K562 (cell line): ENCODE data around the gene SLC25A21. TPM values are rescaled to one million over a fixed set of nuclear protein-coding genes. Genes with fewer than 3 reads are reported as not detected.

ENCODE experiments used
- BRCA1 ChIP-seq, 2 experiments: fragments of 450-650 bp in 1 of 2; sonication (generic) in 1 of 2; formaldehyde crosslinking in 1 of 2; IDR thresholded peaks; 2 replicates each; pipeline versions ENCODE4 v1.5.0 to v1.6.1; 2017 to 2020; ENCODE audit warnings: mild to moderate bottlenecking in 1 of 2, missing genetic modification reagents in 1 of 2
- CBFA2T2 ChIP-seq: fragments of 450-650 bp; conservative IDR thresholded peaks from 2 replicates; pipeline ENCODE4 v1.6.1; 2017; ENCODE audit warnings: mild to moderate bottlenecking
- E2F6 ChIP-seq, 2 experiments: IDR thresholded peaks; 2 replicates each; pipeline ENCODE4 v1.6.1; 2011; ENCODE audit warnings: borderline replicate concordance in 1 of 2, control low read depth in 1 of 2, low read depth in 1 of 2, low read length in 1 of 2, mild to moderate bottlenecking in 1 of 2, mixed read lengths in 1 of 2, moderate library complexity in 1 of 2; ENCODE audit not compliant: insufficient read depth in 1 of 2, insufficient read length in 1 of 2, poor library complexity in 1 of 2, severe bottlenecking in 1 of 2; ENCODE audit errors: extremely low read depth in 1 of 2
- EZH2 ChIP-seq: IDR thresholded peaks from 2 replicates; pipeline ENCODE4 v1.6.1; 2012; ENCODE audit warnings: low read depth, mild to moderate bottlenecking, inconsistent platforms, low read length, borderline replicate concordance
- HMBOX1 ChIP-seq: sonication (generic); IDR thresholded peaks from 2 replicates; pipeline ENCODE4 v1.6.1; 2016
- L3MBTL2 ChIP-seq: fragments of 450-650 bp; IDR thresholded peaks from 2 replicates; pipeline ENCODE4 v1.6.1; 2016; ENCODE audit warnings: mild to moderate bottlenecking, moderate library complexity
- MYNN ChIP-seq, 2 experiments: sonication (generic); formaldehyde crosslinking in 1 of 2; IDR thresholded peaks; 2 replicates each; pipeline versions ENCODE4 v1.5.0 to v1.6.1; 2016 to 2020; ENCODE audit warnings: antibody characterized with exemption in 1 of 2, missing genetic modification reagents in 1 of 2
- POLR2B ChIP-seq: fragments of 450-650 bp; IDR thresholded peaks from 2 replicates; pipeline ENCODE4 v1.6.1; 2018; ENCODE audit warnings: low read depth; ENCODE audit not compliant: partially characterized antibody
- PRDM10 ChIP-seq: fragments of 450-650 bp; IDR thresholded peaks from 2 replicates; pipeline ENCODE4 v1.6.1; 2018; ENCODE audit not compliant: partially characterized antibody
- SMARCA4 ChIP-seq: fragments of 450-650 bp; IDR thresholded peaks from 2 replicates; pipeline ENCODE4 v1.6.1; 2016
- ZBED1 ChIP-seq: IDR thresholded peaks from 2 replicates; pipeline ENCODE4 v1.6.1; 2014
- ZBTB11 ChIP-seq, 3 experiments: fragments of 200-800 bp in 1 of 3; fragments of 250-450 bp in 1 of 3; fragments of 450-650 bp in 1 of 3; sonication (Bioruptor Pico) in 1 of 3; sonication (Bioruptor generic) in 1 of 3; formaldehyde crosslinking in 1 of 3; IDR thresholded peaks; 2 replicates each; pipeline versions ENCODE4 v1.6.1 to v1.8.0; 2016 to 2022; ENCODE audit warnings: mild to moderate bottlenecking in 2 of 3, missing genetic modification characterization in 2 of 3, missing compliant biosample characterization in 1 of 3, moderate library complexity in 1 of 3
- ZNF165 ChIP-seq: fragments of 250-450 bp; sonication (Bioruptor Pico); IDR thresholded peaks from 2 replicates; pipeline ENCODE4 v1.4.0; 2020; ENCODE audit warnings: borderline replicate concordance
- ZNF197 ChIP-seq: fragments of 200-800 bp; sonication (Bioruptor generic); IDR thresholded peaks from 2 replicates; pipeline ENCODE4 v1.6.1; 2016; ENCODE audit warnings: low read depth, missing genetic modification characterization, missing compliant biosample characterization
- ZNF217 ChIP-seq: sonication (generic); formaldehyde crosslinking; IDR thresholded peaks from 2 replicates; pipeline ENCODE4 v1.8.0; 2022; ENCODE audit warnings: mild to moderate bottlenecking, missing genetic modification reagents
- ZNF589 ChIP-seq: fragments of 200-800 bp; sonication (Bioruptor generic); IDR thresholded peaks from 2 replicates; pipeline ENCODE4 v1.6.1; 2016; ENCODE audit warnings: low read depth, missing genetic modification characterization, missing compliant biosample characterization
- ZNF695 ChIP-seq: fragments of 450-650 bp; formaldehyde crosslinking; IDR thresholded peaks from 2 replicates; pipeline ENCODE4 v1.4.0; 2020; ENCODE audit warnings: mild to moderate bottlenecking, moderate library complexity
- ZNF75A ChIP-seq: fragments of 450-650 bp; formaldehyde crosslinking; IDR thresholded peaks from 2 replicates; pipeline ENCODE4 v1.4.0; 2020; ENCODE audit warnings: mild to moderate bottlenecking
- ZNF764 ChIP-seq: fragments of 250-450 bp; sonication (Bioruptor Pico); IDR thresholded peaks from 2 replicates; pipeline ENCODE4 v1.4.0; 2020; ENCODE audit warnings: low read depth, mild to moderate bottlenecking, moderate library complexity
- polyA plus RNA-seq, 8 experiments: library from polyadenylated mRNA; depleted of rRNA in 4 of 8; stranded (reverse) in 5 of 8; unstranded in 3 of 8; fragments of >200 nt; fragmentation: Nextera tagmentation in 2 of 8; fragmentation: Illumina TruSeq in 1 of 8; extraction: Ambion mirVana in 2 of 8; extraction: Trizol in 1 of 8; gene quantifications; 2 replicates each; pipeline versions ENCODE4 v1.2.1 to v1.2.3, GENCODE V29; 2011 to 2014; ENCODE audit warnings: inconsistent platforms in 1 of 8, missing spikeins in 1 of 8
- total RNA-seq, 7 experiments: library from RNA; depleted of rRNA in 6 of 7; stranded (reverse); fragments of >200 nt in 6 of 7; fragmentation: Illumina TruSeq in 2 of 7; extraction: Trizol in 2 of 7; gene quantifications; 2 replicates each; pipeline versions ENCODE4 v1.2.1 to v1.2.3, GENCODE V29; 2011 to 2021; ENCODE audit warnings: low replicate concordance in 1 of 7

Gene SLC25A21
- total and polyA plus RNA-seq, 9 of the 15 experiments (the other 6 are each of a cell fraction or from before 2014, with no cell fraction given) = 15.2 to 46.7 (median 28.7) TPM

- peak in 1 of 3 experiments; percentile 43; a peak in 2 of 6 replicates for TF ChIP-seq ZBTB11 (CRISPR knock-in tag; IDR thresholded peaks at IDR 0.05)
- TF ChIP-seq BRCA1 (IDR thresholded peaks at IDR 0.05) = no peak
- no peak for TF ChIP-seq BRCA1 (CRISPR knock-in tag; IDR thresholded peaks at IDR 0.05)
- peak; percentile 86 for TF ChIP-seq SMARCA4
- no peak for TF ChIP-seq ZNF764 (CRISPR knock-in tag)
- peak; percentile 87 for TF ChIP-seq CBFA2T2
- TF ChIP-seq ZNF197 = no peak
- TF ChIP-seq PRDM10 = peak; percentile 30
- TF ChIP-seq ZNF695 (CRISPR knock-in tag) = no peak
- TF ChIP-seq ZNF165 (CRISPR knock-in tag) = no peak
- TF ChIP-seq ZNF75A (CRISPR knock-in tag) = no peak
- no peak for TF ChIP-seq E2F6 (IDR thresholded peaks at IDR 0.05; ENCODE audit: borderline replicate concordance in 1 of 2, extremely low read depth in 1 of 2, insufficient read depth in 1 of 2, insufficient read length in 1 of 2, low read depth in 1 of 2, low read length in 1 of 2, poor library complexity in 1 of 2, severe bottlenecking in 1 of 2)
- peak; percentile 83 for TF ChIP-seq MYNN (IDR thresholded peaks at IDR 0.05)
- no peak for TF ChIP-seq MYNN (CRISPR knock-in tag; IDR thresholded peaks at IDR 0.05)
- peak; percentile 80 for TF ChIP-seq HMBOX1
- no peak for TF ChIP-seq ZNF217
- TF ChIP-seq ZNF589 (CRISPR knock-in tag) = peak; percentile 48; the same call in 1 of the 2 replicates
- no peak for TF ChIP-seq POLR2B
- 0 out of 2 replicates have a peak, but pooled peaks have one; percentile 18 for TF ChIP-seq L3MBTL2
- TF ChIP-seq EZH2 = no peak
- no peak for TF ChIP-seq ZBED1
Measured at GRCh38 chr14:37168721-37169120, 3.7 kb downstream of the SLC25A21 start (continued).
